RWPE2 (cell line): ENCODE data around the gene PINLYP.

Source experiments
- ATAC-seq: fragments of 200-7000 bp; cut with Tn5 transposase; 3 replicates; pipeline ENCODE4 v1.9.1; 2021; ENCODE audit warnings: low read depth
- DNase-seq: peaks from one replicate; pipeline ENCODE4 v3.0.0-alpha.2; 2020; ENCODE audit warnings: low spot score
- H3K27ac ChIP-seq: fragments of 450-650 bp; 2 replicates; pipeline ENCODE4 v1.5.1; 2017; ENCODE audit warnings: mild to moderate bottlenecking; ENCODE audit not compliant: poor library complexity, severe bottlenecking
- H3K27me3 ChIP-seq: fragments of 250-450 bp; sonication (Bioruptor Pico); 2 replicates; pipeline ENCODE4 v1.5.1; 2021; ENCODE audit warnings: mild to moderate bottlenecking, moderate library complexity; ENCODE audit not compliant: insufficient read depth, poor library complexity, severe bottlenecking
- H3K36me3 ChIP-seq: fragments of 250-450 bp; sonication (Bioruptor Pico); 2 replicates; pipeline ENCODE4 v1.5.1; 2020; ENCODE audit warnings: low read depth, mild to moderate bottlenecking, moderate library complexity
- H3K4me1 ChIP-seq: fragments of 250-450 bp; sonication (Bioruptor Pico); 2 replicates; pipeline ENCODE4 v1.5.1; 2021; ENCODE audit warnings: mild to moderate bottlenecking, moderate library complexity; ENCODE audit not compliant: insufficient read depth, poor library complexity, severe bottlenecking
- H3K4me3 ChIP-seq: fragments of 250-450 bp; sonication (Bioruptor Pico); 2 replicates; pipeline ENCODE4 v1.5.1; 2021; ENCODE audit warnings: mild to moderate bottlenecking, moderate library complexity; ENCODE audit not compliant: severe bottlenecking
- H3K9me3 ChIP-seq: fragments of 250-450 bp; sonication (Bioruptor Pico); 2 replicates; pipeline ENCODE4 v1.5.1; 2021; ENCODE audit warnings: mild to moderate bottlenecking, moderate library complexity; ENCODE audit not compliant: severe bottlenecking
- TF ChIP-seq, protein P1 (sequence below): fragments of 450-650 bp; IDR thresholded peaks from one replicate; pipeline ENCODE4 v1.5.1; 2017; ENCODE audit warnings: mild to moderate bottlenecking, moderate library complexity; ENCODE audit not compliant: poor library complexity, severe bottlenecking

Gene PINLYP

DNA sequence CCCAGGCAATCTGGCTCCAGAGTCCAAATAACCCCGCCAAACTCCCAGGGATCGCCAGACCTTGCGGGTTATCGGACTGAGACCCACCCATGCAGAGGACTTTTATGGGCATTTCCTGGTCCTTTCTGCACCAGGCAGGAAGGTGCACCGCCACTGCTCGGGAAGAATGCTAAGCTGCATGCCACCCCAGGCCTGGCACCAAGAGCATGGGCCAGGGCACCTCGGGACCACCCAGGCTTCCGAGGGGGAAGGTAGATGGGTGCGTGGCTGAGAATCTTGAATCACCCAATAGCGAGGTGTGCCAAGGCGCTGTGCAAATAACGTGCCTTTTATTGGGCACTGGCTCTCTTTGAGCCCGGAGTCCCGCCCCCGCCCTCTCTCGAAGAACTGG is 43.0 kb upstream of the PINLYP start:
- Histone ChIP-seq H3K4me3 (peak overlapping the region; percentile 32), H3K27me3 (no peaks in the 10 kb centered on the region), H3K36me3 (no peaks in the 10 kb centered on the region), H3K27ac (peak overlapping the region; percentile 81), H3K9me3 (no peaks in the 10 kb centered on the region), H3K4me1 (peaks cover 12% of the 10 kb centered on the region)
- TF ChIP-seq, protein P1, sequence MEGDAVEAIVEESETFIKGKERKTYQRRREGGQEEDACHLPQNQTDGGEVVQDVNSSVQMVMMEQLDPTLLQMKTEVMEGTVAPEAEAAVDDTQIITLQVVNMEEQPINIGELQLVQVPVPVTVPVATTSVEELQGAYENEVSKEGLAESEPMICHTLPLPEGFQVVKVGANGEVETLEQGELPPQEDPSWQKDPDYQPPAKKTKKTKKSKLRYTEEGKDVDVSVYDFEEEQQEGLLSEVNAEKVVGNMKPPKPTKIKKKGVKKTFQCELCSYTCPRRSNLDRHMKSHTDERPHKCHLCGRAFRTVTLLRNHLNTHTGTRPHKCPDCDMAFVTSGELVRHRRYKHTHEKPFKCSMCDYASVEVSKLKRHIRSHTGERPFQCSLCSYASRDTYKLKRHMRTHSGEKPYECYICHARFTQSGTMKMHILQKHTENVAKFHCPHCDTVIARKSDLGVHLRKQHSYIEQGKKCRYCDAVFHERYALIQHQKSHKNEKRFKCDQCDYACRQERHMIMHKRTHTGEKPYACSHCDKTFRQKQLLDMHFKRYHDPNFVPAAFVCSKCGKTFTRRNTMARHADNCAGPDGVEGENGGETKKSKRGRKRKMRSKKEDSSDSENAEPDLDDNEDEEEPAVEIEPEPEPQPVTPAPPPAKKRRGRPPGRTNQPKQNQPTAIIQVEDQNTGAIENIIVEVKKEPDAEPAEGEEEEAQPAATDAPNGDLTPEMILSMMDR = no peak
- DNase-seq = no peak
- no peak for ATAC-seq

GRCh38 chr19:43532962-43533545 is 42.5 kb upstream of the PINLYP start, which contains the start of gene ZNF575:
Gene ZNF575, plus strand, starts transcription at chr19:43533188. Its CDS starts 1,235 bp downstream, at chr19:43534423.
- Histone ChIP-seq H3K27me3 (no peaks in the 10 kb centered on the region), H3K4me3 (peak within 1 kb of the TSS; percentile 32), H3K27ac (peak within 1 kb of the TSS; percentile 81), H3K9me3 (no peaks in the 10 kb centered on the region), H3K36me3 (peaks cover 3% of the 10 kb centered on the region), H3K4me1 (peaks cover 9% of the 10 kb centered on the region)
- peak; percentile 92 for DNase-seq
- peak; percentile 58 for ATAC-seq
- TF ChIP-seq, protein P1 = no peak

DNA sequence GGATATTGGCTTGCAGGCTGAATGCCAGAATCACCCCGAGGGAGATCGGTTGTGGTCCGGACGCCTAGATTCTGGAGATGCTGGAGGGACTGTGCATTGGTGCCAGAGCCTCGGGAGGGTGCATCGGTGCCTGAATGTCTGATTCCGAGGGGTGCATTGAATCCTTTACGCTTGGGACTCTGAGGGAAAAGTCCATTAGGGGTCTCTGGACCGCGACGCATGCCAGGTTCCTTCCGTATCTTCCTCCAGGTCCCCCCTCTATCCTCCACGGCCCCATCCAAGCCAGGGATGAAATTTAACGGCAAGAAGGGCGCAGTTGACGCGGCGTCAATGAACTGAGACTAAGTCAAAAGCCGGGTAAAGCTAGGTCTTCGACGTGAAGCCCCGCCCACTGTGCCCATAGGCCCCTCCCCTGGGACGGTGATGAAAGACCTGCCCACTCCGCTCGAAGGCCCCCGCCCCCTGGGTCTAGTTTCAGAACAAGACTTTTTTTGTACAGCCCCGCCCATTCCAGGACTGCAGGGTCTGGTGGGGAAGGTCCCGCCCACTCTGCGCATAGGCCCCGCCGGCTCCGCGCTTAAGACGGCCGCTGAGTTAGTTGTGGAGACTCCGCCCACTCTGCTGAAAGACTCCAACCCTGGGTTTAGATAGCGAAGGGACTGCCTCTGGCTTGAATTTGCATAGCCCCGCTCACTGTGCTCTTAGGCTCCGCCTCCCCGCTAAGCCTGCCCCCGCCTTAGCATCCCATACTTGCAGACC is 41.9 kb upstream of the PINLYP start:
- Histone ChIP-seq H3K9me3 (no peaks in the 10 kb centered on the region), H3K27me3 (no peaks in the 10 kb centered on the region), H3K36me3 (peaks cover 10% of the 10 kb centered on the region), H3K4me3 (peak overlapping the region; percentile 32), H3K27ac (peak overlapping the region; percentile 81), H3K4me1 (peaks cover 9% of the 10 kb centered on the region)
- peak; percentile 88 for ATAC-seq
- TF ChIP-seq, protein P1 = no peak
- peak; percentile 100 for DNase-seq

DNA sequence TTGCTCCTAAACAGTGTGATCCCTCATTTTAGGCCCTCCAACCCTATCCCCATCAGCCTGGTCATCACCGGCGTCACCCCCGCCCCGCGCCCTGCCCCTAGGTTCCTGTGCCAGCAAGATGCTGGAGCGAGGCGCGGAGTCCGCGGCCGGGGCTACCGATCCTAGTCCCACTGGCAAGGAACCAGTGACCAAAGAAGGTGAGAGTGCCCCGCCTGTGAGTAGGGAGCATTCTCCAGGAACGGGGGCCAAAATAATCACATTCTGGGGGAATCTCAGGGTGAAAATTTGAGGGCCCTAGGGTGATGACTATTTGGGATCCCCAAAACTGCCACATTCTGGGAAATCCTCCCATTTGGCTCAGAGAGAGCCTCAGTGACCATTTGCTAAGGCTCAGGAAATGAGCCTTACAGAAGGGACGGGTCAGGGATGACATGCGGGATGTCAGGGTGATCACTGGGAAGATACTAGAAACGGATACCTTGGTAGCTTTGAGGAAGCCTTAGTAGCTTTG is 41.2 kb upstream of the PINLYP start:
- Histone ChIP-seq H3K4me3 (peak overlapping the region; percentile 4), H3K36me3 (peaks cover 16% of the 10 kb centered on the region), H3K4me1 (peaks cover 9% of the 10 kb centered on the region), H3K27me3 (no peaks in the 10 kb centered on the region), H3K27ac (peak overlapping the region; percentile 81), H3K9me3 (no peaks in the 10 kb centered on the region)
- ATAC-seq (no peak), DNase-seq (no peak)
- TF ChIP-seq, protein P1 = no peak
